Measurements from ENCODE around the gene CRTC2. TPM values are rescaled to one million over a fixed set of nuclear protein-coding genes. Genes with fewer than 3 reads are reported as not detected.

CRTC2 gene
- total and polyA plus RNA-seq, 9 of the 15 experiments (the other 6 are each of a cell fraction or from before 2014, with no cell fraction given) = 2.7 to 26.4 (median 10.2) TPM

DNA sequence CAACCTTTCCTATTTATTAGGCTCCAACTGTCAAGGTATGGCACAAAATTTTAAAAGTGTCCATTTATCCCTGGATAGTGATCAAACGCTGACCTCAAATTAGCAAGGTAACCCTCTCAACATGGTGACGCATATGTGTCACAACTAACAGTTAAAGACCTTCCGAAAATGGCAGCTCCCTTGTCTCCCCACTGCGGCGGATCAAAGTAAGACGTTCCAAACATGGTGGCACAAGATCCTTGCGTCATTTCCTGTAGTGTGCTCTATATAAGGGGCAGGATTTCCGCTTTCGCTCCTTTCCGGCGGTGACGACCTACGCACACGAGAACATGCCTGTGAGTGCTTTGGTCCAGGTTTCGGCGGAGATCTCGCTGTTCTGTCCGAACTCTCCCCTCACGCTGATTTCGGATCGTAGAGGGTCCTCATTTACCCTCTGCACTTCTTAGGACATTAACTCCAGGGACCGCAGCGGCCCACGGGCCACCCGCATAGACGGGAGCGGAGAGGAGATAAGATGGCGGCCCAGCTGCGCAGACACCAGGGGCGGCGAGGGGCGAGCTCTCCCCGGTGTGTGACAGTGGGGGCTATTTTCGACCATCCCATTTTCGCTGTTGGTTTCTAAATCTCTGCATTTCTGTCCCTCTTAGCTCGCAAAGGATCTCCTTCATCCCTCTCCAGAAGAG lies 32.2 kb upstream of the CRTC2 start, which contains the start of gene RPS27:
TSS of gene RPS27 (plus strand) at position 295 of the 683 bp plus-strand sequence. CDS start at position 330, 35 bp downstream.
- H3K9me3 ChIP-seq (replicated peaks; ENCODE audit: control insufficient read depth, insufficient read depth, low read depth, low read length) = no peaks in the 10 kb centered on the region
- H3K4me3 ChIP-seq = peak within 1 kb of the TSS; percentile 81
- peak within 1 kb of the TSS; percentile 98 for H3K4me2 ChIP-seq (ENCODE audit: insufficient read depth, low read length)
- H3K27me3 ChIP-seq (ENCODE audit: control insufficient read depth in 2 of 2, insufficient read depth in 2 of 2, low read length in 2 of 2) = no peaks in the 10 kb centered on the region
- H2AFZ ChIP-seq (ENCODE audit: low read depth, low read length) = peak within 1 kb of the TSS; percentile 98
- peak within 1 kb of the TSS; percentile 97 for H3K9ac ChIP-seq (ENCODE audit: insufficient read depth in 1 of 2, low read depth in 2 of 2, low read length in 2 of 2)
- H3K79me2 ChIP-seq (ENCODE audit: control insufficient read depth, insufficient read depth, low read length) = peaks cover 31% of the 10 kb centered on the region
- peaks cover 6 to 11% of the 10 kb centered on the region in 2 experiments; a peak in 3 of 5 replicates for H3K4me1 ChIP-seq (replicated peaks in 1 of 2; ENCODE audit: control insufficient read depth in 2 of 2, insufficient read depth in 2 of 2, low read length in 2 of 2)
- CTCF ChIA-PET (ENCODE audit: low intra/inter-chr PET ratio) = interaction anchor here (0.6 kb wide), 1 partner anchor 274 kb away, joined by 7 read pairs; no protein-coding TSS in a partner anchor
- H3K9me1 ChIP-seq (ENCODE audit: control insufficient read depth, insufficient read depth, low read length) = no peaks in the 10 kb centered on the region
- H4K20me1 ChIP-seq (replicated peaks; ENCODE audit: control insufficient read depth, insufficient read depth, low read length) = no peaks in the 10 kb centered on the region; the same call in 1 of the 2 replicates
- H3K27ac ChIP-seq (ENCODE audit: extremely low read depth, low read depth, low read length) = peak within 1 kb of the TSS; percentile 98
- BruUV-seq (replicated peaks) = no TSS peak
- DNase-seq (ENCODE audit: extremely low read depth in 1 of 4, low spot score in 3 of 4) (peak; percentile 82 to 98 (median 89)), ATAC-seq (peak; percentile 84), FAIRE-seq (peak; percentile 98)
- under 1% methylated on average over 36 of the region's 36 CpGs for WGBS (ENCODE audit: insufficient coverage, low coverage, missing lambda C conversion rate)
- in situ Hi-C loops (cut with MboI) = no loop called here
- peaks cover 41% of the 10 kb centered on the region for H3K36me3 ChIP-seq (ENCODE audit: control insufficient read depth, insufficient read depth, low read length)
- POLR2A ChIA-PET = interaction anchor here (0.6 to 4.4 kb wide), 91 partner anchors 9 to 591 kb away, joined by 3 to 104 read pairs (median 5); partner anchors contain the start of genes CHTOP, CREB3L4, CRTC2 and DENND4B
- intact Hi-C loops (cut with micrococcal nuclease) = loop anchor here (5.0 kb wide), 1 partner anchor 192 kb away; no protein-coding TSS in a partner anchor
- TF ChIP-seq RBM14 (IDR thresholded peaks at IDR 0.05; ENCODE audit: borderline replicate concordance, insufficient read depth, low read depth, low read length) (no peak), CHD2 (IDR thresholded peaks at IDR 0.05; ENCODE audit: low read depth, low read length) (no peak), KLF1 (tag; IDR thresholded peaks at IDR 0.05) (no peak), PCBP2 (IDR thresholded peaks at IDR 0.05; ENCODE audit: low read depth, low read length, poor library complexity, severe bottlenecking) (no peak), ZBTB1 (CRISPR knock-in tag; IDR thresholded peaks at IDR 0.05; ENCODE audit: borderline replicate concordance, low read depth) (no peak), GATAD2A (IDR thresholded peaks at IDR 0.05) (peak; percentile 66; the same call in 1 of the 2 replicates), RAD51 (IDR thresholded peaks at IDR 0.05; ENCODE audit: borderline replicate concordance, low read depth) (no peak)
- TF ChIP-seq, protein P1, sequence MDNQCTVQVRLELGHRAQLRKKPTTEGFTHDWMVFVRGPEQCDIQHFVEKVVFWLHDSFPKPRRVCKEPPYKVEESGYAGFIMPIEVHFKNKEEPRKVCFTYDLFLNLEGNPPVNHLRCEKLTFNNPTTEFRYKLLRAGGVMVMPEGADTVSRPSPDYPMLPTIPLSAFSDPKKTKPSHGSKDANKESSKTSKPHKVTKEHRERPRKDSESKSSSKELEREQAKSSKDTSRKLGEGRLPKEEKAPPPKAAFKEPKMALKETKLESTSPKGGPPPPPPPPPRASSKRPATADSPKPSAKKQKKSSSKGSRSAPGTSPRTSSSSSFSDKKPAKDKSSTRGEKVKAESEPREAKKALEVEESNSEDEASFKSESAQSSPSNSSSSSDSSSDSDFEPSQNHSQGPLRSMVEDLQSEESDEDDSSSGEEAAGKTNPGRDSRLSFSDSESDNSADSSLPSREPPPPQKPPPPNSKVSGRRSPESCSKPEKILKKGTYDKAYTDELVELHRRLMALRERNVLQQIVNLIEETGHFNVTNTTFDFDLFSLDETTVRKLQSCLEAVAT (IDR thresholded peaks at IDR 0.05) = peak; percentile 87 to 90
- TF ChIP-seq, protein P2, sequence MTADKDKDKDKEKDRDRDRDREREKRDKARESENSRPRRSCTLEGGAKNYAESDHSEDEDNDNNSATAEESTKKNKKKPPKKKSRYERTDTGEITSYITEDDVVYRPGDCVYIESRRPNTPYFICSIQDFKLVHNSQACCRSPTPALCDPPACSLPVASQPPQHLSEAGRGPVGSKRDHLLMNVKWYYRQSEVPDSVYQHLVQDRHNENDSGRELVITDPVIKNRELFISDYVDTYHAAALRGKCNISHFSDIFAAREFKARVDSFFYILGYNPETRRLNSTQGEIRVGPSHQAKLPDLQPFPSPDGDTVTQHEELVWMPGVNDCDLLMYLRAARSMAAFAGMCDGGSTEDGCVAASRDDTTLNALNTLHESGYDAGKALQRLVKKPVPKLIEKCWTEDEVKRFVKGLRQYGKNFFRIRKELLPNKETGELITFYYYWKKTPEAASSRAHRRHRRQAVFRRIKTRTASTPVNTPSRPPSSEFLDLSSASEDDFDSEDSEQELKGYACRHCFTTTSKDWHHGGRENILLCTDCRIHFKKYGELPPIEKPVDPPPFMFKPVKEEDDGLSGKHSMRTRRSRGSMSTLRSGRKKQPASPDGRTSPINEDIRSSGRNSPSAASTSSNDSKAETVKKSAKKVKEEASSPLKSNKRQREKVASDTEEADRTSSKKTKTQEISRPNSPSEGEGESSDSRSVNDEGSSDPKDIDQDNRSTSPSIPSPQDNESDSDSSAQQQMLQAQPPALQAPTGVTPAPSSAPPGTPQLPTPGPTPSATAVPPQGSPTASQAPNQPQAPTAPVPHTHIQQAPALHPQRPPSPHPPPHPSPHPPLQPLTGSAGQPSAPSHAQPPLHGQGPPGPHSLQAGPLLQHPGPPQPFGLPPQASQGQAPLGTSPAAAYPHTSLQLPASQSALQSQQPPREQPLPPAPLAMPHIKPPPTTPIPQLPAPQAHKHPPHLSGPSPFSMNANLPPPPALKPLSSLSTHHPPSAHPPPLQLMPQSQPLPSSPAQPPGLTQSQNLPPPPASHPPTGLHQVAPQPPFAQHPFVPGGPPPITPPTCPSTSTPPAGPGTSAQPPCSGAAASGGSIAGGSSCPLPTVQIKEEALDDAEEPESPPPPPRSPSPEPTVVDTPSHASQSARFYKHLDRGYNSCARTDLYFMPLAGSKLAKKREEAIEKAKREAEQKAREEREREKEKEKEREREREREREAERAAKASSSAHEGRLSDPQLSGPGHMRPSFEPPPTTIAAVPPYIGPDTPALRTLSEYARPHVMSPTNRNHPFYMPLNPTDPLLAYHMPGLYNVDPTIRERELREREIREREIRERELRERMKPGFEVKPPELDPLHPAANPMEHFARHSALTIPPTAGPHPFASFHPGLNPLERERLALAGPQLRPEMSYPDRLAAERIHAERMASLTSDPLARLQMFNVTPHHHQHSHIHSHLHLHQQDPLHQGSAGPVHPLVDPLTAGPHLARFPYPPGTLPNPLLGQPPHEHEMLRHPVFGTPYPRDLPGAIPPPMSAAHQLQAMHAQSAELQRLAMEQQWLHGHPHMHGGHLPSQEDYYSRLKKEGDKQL (CRISPR knock-in tag; IDR thresholded peaks at IDR 0.05; ENCODE audit: borderline replicate concordance) = no peak
- TF ChIP-seq, protein P3, sequence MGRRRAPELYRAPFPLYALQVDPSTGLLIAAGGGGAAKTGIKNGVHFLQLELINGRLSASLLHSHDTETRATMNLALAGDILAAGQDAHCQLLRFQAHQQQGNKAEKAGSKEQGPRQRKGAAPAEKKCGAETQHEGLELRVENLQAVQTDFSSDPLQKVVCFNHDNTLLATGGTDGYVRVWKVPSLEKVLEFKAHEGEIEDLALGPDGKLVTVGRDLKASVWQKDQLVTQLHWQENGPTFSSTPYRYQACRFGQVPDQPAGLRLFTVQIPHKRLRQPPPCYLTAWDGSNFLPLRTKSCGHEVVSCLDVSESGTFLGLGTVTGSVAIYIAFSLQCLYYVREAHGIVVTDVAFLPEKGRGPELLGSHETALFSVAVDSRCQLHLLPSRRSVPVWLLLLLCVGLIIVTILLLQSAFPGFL (CRISPR knock-in tag; IDR thresholded peaks at IDR 0.05) = no peak

Measured in K562 (cell line).